SK-N-SH (cell line): Measurements from ENCODE around the gene WWOX. TPM values are rescaled to one million over a fixed set of nuclear protein-coding genes. Genes with fewer than 3 reads are reported as not detected.

Experiments used
- CTCF ChIA-PET: fragments of 300-600, 350-600 bp; formaldehyde crosslinking; extraction: SDS; loops from one replicate; lab custom pipeline; 2021; lab: Yijun Ruan, JAX
- POLR2A ChIA-PET: fragments of 350-600 bp; sonication (Branson Sonifier 250); formaldehyde crosslinking; extraction: SDS; loops from one replicate; lab custom pipeline; 2020; ENCODE audit warnings: antibody characterized with exemption, inconsistent platforms; lab: Yijun Ruan, JAX
- DNase-seq: peaks from one replicate; pipeline ENCODE4 v3.0.0; 2012
- H2AFZ ChIP-seq: fragments of 200-600 bp; sonication (generic); 2 replicates; pipeline ENCODE4 v1.8.1; 2016; ENCODE audit warnings: antibody characterized with exemption, mild to moderate bottlenecking, low read depth
- H3F3A ChIP-seq: fragments of 200-600 bp; sonication (generic); replicated peaks from 2 replicates; pipeline ENCODE3; 2016; ENCODE audit warnings: antibody characterized with exemption, mild to moderate bottlenecking; ENCODE audit not compliant: insufficient read depth
- H3K27ac ChIP-seq, 2 experiments: fragments of 200-500 bp in 1 of 2; fragments of 200-600 bp in 1 of 2; sonication (Bioruptor generic) in 1 of 2; sonication (generic), shearing (Covaris generic) in 1 of 2; 2 replicates each; pipeline versions ENCODE4 v1.5.1 to v1.6.1; 2014 to 2016; ENCODE audit warnings: low read depth in 2 of 2, inconsistent platforms in 1 of 2, low read length in 1 of 2, mild to moderate bottlenecking in 1 of 2, mixed read lengths in 1 of 2
- H3K27me3 ChIP-seq: fragments of 200-600 bp; sonication (generic), shearing (Covaris generic); 2 replicates; pipeline ENCODE4 v1.6.1; 2016; ENCODE audit warnings: mixed run types; ENCODE audit not compliant: insufficient read depth
- H3K36me3 ChIP-seq, 2 experiments: fragments of 200-500 bp in 1 of 2; fragments of 200-600 bp in 1 of 2; sonication (Bioruptor generic) in 1 of 2; sonication (generic) in 1 of 2; replicated peaks in 1 of 2; 2 replicates each; pipeline versions ENCODE3 to v1.5.1; 2014 to 2016; ENCODE audit warnings: low read length in 1 of 2, mild to moderate bottlenecking in 1 of 2; ENCODE audit not compliant: insufficient read depth in 2 of 2, control insufficient read depth in 1 of 2
- H3K4me1 ChIP-seq, 2 experiments: fragments of 200-500 bp in 1 of 2; fragments of 200-600 bp in 1 of 2; sonication (Bioruptor generic) in 1 of 2; sonication (generic), shearing (Covaris generic) in 1 of 2; 2 replicates each; pipeline versions ENCODE4 v1.5.1 to v1.6.1; 2014 to 2016; ENCODE audit warnings: low read depth in 1 of 2, low read length in 1 of 2, mixed run types in 1 of 2; ENCODE audit not compliant: insufficient read depth in 2 of 2, control insufficient read depth in 1 of 2
- H3K4me2 ChIP-seq: fragments of 200-600 bp; sonication (generic), shearing (Covaris generic); 2 replicates; pipeline ENCODE4 v1.6.1; 2017; ENCODE audit warnings: mixed run types
- H3K4me3 ChIP-seq, 2 experiments: fragments of 200-500 bp in 1 of 2; fragments of 200-600 bp in 1 of 2; sonication (Bioruptor generic) in 1 of 2; sonication (generic), shearing (Covaris generic) in 1 of 2; 2 replicates each; pipeline versions ENCODE4 v1.5.1 to v1.8.1; 2014 to 2016; ENCODE audit warnings: low read depth in 2 of 2, inconsistent platforms in 1 of 2, low read length in 1 of 2, mild to moderate bottlenecking in 1 of 2, mixed read lengths in 1 of 2, moderate library complexity in 1 of 2
- H3K79me2 ChIP-seq: fragments of 200-600 bp; sonication (generic); 2 replicates; pipeline ENCODE4 v1.8.1; 2017; ENCODE audit warnings: mild to moderate bottlenecking; ENCODE audit not compliant: insufficient read depth
- H3K9ac ChIP-seq: fragments of 200-600 bp; sonication (generic); 2 replicates; pipeline ENCODE4 v1.6.1; 2017; ENCODE audit warnings: mixed run types
- H3K9me2 ChIP-seq: fragments of 200-600 bp; sonication (generic); 2 replicates; pipeline ENCODE4 v1.6.1; 2017; ENCODE audit warnings: mixed run types
- H3K9me3 ChIP-seq: fragments of 200-600 bp; sonication (generic); 2 replicates; pipeline ENCODE4 v1.6.1; 2017; ENCODE audit warnings: mixed run types, mild to moderate bottlenecking, moderate library complexity
- H4K20me1 ChIP-seq: fragments of 200-600 bp; sonication (generic); 2 replicates; pipeline ENCODE4 v1.6.1; 2017; ENCODE audit warnings: mild to moderate bottlenecking, mixed run types; ENCODE audit not compliant: insufficient read depth
- CHD2 ChIP-seq: fragments of 150-350 bp; IDR thresholded peaks from 2 replicates; pipeline ENCODE4 v1.6.1; 2018; ENCODE audit warnings: low read length; ENCODE audit not compliant: partially characterized antibody
- EZH2phosphoT487 ChIP-seq: fragments of 200-600 bp; sonication (generic); IDR thresholded peaks from 2 replicates; pipeline ENCODE4 v1.6.1; 2017; ENCODE audit warnings: low read depth, mixed run types, mild to moderate bottlenecking, antibody characterized with exemption, moderate library complexity, borderline replicate concordance
- FOXM1 ChIP-seq: IDR thresholded peaks from 2 replicates; pipeline ENCODE4 v1.4.0; 2012; ENCODE audit warnings: low read depth, mild to moderate bottlenecking
- MAX ChIP-seq: IDR thresholded peaks from 2 replicates; pipeline ENCODE4 v1.4.0; 2012; ENCODE audit warnings: low read depth
- MEF2A ChIP-seq: IDR thresholded peaks from 2 replicates; pipeline ENCODE4 v1.4.0; 2012; ENCODE audit warnings: low read depth, borderline replicate concordance
- NFIC ChIP-seq: IDR thresholded peaks from 2 replicates; pipeline ENCODE4 v1.4.0; 2012; ENCODE audit warnings: borderline replicate concordance
- PBX3 ChIP-seq: IDR thresholded peaks from 2 replicates; pipeline ENCODE4; 2012
- POLR2AphosphoS5 ChIP-seq: IDR thresholded peaks from 2 replicates; pipeline ENCODE4 v1.6.1; 2012; ENCODE audit warnings: low read depth, low read length
- RAD21 ChIP-seq: IDR thresholded peaks from 2 replicates; pipeline ENCODE4 v1.6.1; 2012; ENCODE audit warnings: mild to moderate bottlenecking, low read length
- REST ChIP-seq: IDR thresholded peaks from 2 replicates; pipeline ENCODE4 v1.6.1; 2012; ENCODE audit warnings: mild to moderate bottlenecking, low read depth, low read length, moderate library complexity
- RFX5 ChIP-seq: IDR thresholded peaks from 2 replicates; pipeline ENCODE4 v1.6.1; 2012; ENCODE audit warnings: mild to moderate bottlenecking, improper control_type of control experiment, low read length
- RXRA ChIP-seq: IDR thresholded peaks from 2 replicates; pipeline ENCODE4 v1.4.0; 2012; ENCODE audit warnings: low read depth, mild to moderate bottlenecking, borderline replicate concordance
- TAF1 ChIP-seq: IDR thresholded peaks from 2 replicates; pipeline ENCODE4 v1.6.1; 2012; ENCODE audit warnings: low read depth, mild to moderate bottlenecking, low read length, moderate library complexity, borderline replicate concordance
- TCF12 ChIP-seq: IDR thresholded peaks from 2 replicates; pipeline ENCODE4 v1.4.0; 2012
- TEAD4 ChIP-seq: IDR thresholded peaks from 2 replicates; pipeline ENCODE4 v1.4.0; 2012; ENCODE audit warnings: mild to moderate bottlenecking, borderline replicate concordance; ENCODE audit not compliant: insufficient read depth
- USF2 ChIP-seq: fragments of 150-350 bp; IDR thresholded peaks from 2 replicates; pipeline ENCODE4 v1.6.1; 2017; ENCODE audit warnings: antibody characterized with exemption, low read length, low read depth, borderline replicate concordance
- WGBS: methylation state at CpG from one replicate; pipeline ENCODE4 v1.1.6; 2017; ENCODE audit warnings: low lambda C conversion rate; 5-methylcytosine and 5-hydroxymethylcytosine counted together
- polyA plus RNA-seq, 3 experiments: library from polyadenylated mRNA; depleted of rRNA; stranded (reverse); fragments of >200 nt; gene quantifications; 2 replicates each; pipeline ENCODE4 v1.2.3, GENCODE V29; 2012
- TF ChIP-seq, protein P1 (sequence below): fragments of 150-350 bp; IDR thresholded peaks from 2 replicates; pipeline ENCODE4 v1.6.1; 2016; ENCODE audit warnings: mild to moderate bottlenecking, low read depth, low read length

The WWOX gene
- polyA plus RNA-seq, 1 of the 3 experiments (the other 2 are of a cell fraction) = 10.8 TPM

DNA sequence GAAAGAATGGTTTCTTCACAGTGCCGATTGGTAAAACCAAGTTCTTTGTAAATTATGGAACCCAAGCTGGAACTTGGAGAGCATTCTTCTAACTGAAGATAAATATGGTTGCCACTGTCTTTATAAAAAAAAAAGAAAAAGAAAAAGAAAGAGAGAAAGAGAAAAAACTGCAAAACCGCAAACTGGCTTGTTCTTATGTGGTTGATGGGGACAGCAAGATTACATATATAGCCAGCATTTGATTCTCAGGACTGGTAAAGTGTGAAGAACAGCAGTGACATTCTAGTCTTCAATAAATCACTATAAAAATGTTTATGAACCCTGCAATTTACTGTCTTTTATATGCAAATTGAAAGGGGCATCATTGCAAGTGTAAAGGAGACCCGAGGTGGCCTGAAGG is 896.0 kb downstream of the WWOX start:
- H4K20me1 ChIP-seq = no peaks in the 10 kb centered on the region
- no peak overlapping the region for H2AFZ ChIP-seq
- no peak overlapping the region for H3K4me2 ChIP-seq
- H3K79me2 ChIP-seq = no peaks in the 10 kb centered on the region
- no peak for TF ChIP-seq RFX5
- TF ChIP-seq MAX = no peak
- no peak for TF ChIP-seq REST
- H3K9ac ChIP-seq = no peak overlapping the region
- ChIA-PET CTCF (no interaction called here), POLR2A (no interaction called here)
- DNase-seq = no peak
- 38% methylated on average over 3 of the region's 3 CpGs for WGBS
- no peak overlapping the region for H3K4me3 ChIP-seq
- H3K36me3 ChIP-seq = no peaks in the 10 kb centered on the region
- H3F3A ChIP-seq = no peaks in the 10 kb centered on the region
- no peaks in the 10 kb centered on the region for H3K4me1 ChIP-seq
- no peaks in the 10 kb centered on the region for H3K9me3 ChIP-seq
- H3K27me3 ChIP-seq = no peaks in the 10 kb centered on the region
- no peaks in the 10 kb centered on the region for H3K9me2 ChIP-seq
- H3K27ac ChIP-seq = no peak overlapping the region

DNA sequence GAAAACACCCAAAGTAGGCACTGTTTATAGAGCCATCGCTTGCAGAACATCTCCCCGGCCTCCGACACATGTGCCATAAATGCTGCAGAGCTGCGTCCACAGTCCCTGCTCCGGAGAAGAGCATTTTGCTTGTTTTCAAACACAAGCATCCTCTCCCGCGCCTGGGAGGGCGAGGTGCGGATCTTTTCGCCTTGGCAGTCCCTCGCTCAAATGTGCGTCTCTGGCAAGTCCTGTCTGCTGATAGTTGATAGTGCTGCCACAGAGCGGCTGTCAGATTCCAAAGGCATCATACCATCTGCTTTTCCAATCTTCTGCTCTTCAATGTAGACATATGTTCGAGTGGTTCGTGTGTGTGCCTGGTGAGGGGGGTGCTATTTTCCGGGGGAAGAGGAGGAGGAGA is 897.3 kb downstream of the WWOX start:
- Histone ChIP-seq H3K4me2 (no peak overlapping the region), H3K9me2 (no peaks in the 10 kb centered on the region), H3K27me3 (no peaks in the 10 kb centered on the region), H3K9ac (no peak overlapping the region), H3K27ac (no peak overlapping the region), H3K4me1 (no peaks in the 10 kb centered on the region), H3K36me3 (no peaks in the 10 kb centered on the region), H3K9me3 (no peaks in the 10 kb centered on the region), H2AFZ (no peak overlapping the region), H3K79me2 (no peaks in the 10 kb centered on the region), H4K20me1 (no peaks in the 10 kb centered on the region), H3K4me3 (no peak overlapping the region), H3F3A (no peaks in the 10 kb centered on the region)
- WGBS = 67% methylated on average over 13 of the region's 16 CpGs
- ChIA-PET POLR2A (no interaction called here), CTCF (interaction anchor here (0.6 kb wide), 1 partner anchor 321 kb away, joined by 3 read pairs; no protein-coding TSS in a partner anchor)
- no peak for DNase-seq
- TF ChIP-seq TEAD4 = no peak
- no peak for TF ChIP-seq TAF1
- TF ChIP-seq RAD21 = no peak
- no peak for TF ChIP-seq USF2
- no peak for TF ChIP-seq CHD2
- TF ChIP-seq MEF2A = no peak
- TF ChIP-seq FOXM1 = no peak
- TF ChIP-seq PBX3 = no peak
- no peak for TF ChIP-seq RXRA
- no peak for TF ChIP-seq POLR2AphosphoS5
- no peak for TF ChIP-seq TCF12
- TF ChIP-seq EZH2phosphoT487 = no peak
- TF ChIP-seq, protein P1, sequence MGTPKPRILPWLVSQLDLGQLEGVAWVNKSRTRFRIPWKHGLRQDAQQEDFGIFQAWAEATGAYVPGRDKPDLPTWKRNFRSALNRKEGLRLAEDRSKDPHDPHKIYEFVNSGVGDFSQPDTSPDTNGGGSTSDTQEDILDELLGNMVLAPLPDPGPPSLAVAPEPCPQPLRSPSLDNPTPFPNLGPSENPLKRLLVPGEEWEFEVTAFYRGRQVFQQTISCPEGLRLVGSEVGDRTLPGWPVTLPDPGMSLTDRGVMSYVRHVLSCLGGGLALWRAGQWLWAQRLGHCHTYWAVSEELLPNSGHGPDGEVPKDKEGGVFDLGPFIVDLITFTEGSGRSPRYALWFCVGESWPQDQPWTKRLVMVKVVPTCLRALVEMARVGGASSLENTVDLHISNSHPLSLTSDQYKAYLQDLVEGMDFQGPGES = no peak
- TF ChIP-seq NFIC = no peak
- no peak for TF ChIP-seq REST
